NCI-H1694 treated with DMSO at 0.1 percent for 48 hours (cell line): ENCODE data around the gene ATP11B.

Experiments used
- DNase-seq: peaks from one replicate; lab custom pipeline; 2025; lab: John Stamatoyannopoulos, UW

Gene ATP11B

DNA sequence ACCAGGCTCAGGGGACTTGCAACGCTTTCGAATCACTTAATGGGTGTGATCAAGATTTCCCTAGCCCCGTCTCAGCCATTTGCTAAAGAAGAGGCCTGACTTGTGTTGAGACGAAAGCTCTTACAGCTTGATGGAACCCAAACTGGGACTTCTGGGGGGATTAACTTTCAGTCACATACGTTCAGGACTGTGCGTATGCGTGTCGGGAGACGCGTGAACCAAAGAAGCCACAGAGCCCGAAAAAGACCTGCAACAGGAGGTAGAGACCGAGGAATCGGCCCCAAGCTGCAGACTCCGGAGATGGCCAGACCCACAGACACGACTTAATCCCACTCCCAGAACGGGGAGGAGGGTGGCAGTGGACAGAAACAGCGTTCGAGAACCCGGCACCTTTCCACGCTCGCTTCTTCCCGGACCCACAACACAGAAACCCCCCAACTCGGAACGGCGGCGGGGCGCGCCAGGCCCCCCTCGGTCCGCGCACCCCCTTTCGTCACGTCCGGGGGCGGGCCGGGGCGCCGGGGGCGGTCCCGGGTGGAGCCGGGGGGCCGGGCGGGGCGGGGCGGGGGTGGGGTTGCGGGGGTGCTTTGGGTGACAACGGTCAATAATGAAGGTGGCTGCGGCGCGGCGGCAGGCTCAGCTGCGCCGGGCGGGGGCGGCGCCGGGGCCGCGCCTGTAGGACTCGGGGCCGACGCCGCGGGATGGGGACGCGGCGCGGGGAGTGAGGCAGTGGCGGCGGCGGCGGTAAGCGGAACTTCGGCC is at the start of gene ATP11B:
TSS of gene ATP11B (plus strand) at position 604 of the 762 bp plus-strand sequence. CDS start 256 bp downstream, outside the sequence.
- DNase-seq: peak; percentile 49

DNA sequence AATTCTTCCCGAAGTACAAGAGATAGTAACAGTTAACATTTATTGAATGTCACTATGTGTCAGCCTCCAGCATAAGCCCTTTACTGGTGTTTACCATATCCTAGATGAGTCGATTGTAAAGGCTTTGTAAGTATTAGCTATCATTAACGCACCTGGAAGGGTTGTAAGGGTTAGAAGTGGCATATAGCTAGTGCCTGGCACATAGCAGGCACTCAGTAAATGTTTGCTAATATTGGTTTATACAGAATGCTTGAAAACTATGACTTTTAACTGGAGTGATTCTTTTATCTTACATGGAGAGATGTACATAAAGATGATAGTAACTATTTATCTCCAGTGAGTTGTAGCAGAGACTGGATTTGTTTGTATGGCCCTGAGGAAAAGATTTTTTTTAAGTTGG is 46.3 kb upstream of the ATP11B start:
- no peak for DNase-seq

DNA sequence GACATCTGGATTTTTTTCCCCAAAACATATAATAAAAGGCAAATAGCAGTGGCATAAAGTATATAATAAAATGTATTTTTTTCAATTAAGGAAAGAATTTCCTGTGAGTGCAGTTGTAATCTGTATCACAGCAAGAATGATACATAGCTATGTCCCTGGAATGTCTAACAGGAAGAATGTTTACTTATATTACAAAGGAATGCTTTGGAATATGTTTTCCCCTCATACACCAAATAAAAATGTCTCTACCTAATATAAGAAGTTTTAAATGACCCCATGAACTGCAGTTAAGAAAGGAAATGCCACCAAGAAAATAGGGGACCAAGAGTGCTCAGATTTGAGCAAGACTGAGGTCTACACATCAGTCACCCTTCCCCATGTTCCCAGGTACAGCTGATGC is 38.0 kb upstream of the ATP11B start:
- DNase-seq: no peak

DNA sequence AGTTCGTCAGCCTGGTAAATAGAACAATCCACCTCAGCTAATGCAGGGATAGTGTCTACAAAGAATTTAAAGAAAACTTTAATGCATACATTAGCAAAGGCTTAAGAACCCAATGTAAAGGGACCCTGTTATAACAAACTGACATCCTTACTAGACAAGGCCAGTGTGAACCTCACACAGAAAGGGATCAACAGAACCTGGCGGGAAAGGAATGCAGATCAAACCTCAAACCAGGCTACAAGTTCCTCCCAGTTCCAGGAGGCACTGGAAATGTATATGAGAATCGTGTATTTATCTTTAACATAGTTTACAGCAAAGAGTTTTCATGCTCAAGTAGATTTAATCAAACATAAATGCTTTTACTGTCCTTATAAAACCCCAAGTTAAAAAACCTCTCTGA is 37.6 kb upstream of the ATP11B start:
- DNase-seq: no peak

DNA sequence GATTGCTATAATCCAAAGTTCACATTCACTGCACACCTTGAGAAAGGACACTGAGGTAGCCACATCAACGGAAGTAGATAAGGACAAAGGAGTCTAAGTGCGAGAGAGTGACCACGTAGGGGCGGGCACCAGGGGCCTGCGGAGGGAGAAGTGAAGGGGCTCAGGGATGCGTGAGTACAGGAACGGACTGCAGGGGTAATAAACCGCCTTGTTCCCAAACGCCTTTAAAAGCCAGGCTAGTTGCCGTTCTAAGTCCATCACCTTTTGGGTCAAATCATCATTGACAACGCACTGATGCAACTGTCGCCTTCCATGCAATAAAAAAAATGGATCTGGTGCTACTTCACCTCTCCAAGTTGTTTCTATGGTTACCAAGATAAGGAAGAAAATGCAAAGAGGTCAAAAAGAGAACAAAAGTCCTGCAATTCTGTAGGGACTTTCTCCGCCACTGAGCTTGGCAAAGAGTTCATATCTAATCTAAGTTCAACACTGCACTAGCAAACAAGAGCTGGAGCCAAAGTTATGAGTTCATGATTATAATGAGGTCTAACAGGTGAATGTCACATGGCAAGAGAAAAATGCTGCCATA is 32.6 kb upstream of the ATP11B start:
- no peak for DNase-seq

DNA sequence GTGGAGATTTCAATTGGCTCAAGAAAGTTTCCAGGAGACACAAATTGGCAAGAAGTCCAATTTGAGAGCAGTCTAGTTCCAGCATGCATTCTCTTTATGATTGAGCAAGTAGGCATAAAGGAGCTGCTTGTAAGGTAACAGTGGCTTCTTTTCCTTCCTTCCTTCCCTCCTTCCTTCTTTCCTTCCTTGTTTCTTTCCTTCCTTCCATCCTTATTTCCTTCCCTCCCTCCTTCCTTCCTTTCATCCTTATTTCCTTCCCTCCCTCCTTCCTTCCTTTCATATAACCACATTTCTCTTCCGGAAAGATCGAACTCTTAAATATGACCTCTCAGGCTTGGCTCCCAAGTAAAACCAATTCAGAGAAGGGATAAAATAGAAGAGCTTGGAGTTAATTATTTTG is 29.4 kb upstream of the ATP11B start:
- no peak for DNase-seq

DNA sequence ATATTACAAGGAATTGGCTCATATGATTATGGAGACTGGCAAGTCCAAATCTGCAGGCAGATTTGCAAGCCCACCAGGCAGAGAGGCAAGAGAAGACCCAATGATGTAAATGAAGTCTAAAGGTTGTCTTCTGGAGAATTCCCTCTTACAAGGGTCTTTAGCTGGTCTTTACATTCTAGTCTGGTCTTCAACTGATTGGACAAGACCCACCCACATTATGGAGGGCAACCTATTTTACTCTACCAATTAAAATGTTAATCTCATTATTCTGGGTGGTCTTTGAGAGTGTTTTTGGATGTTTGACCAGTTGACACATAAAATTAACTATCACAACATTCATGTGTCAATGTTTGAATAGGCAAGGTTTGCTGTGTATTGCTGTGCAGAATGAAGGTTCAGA is 28.0 kb upstream of the ATP11B start:
- DNase-seq: no peak

DNA sequence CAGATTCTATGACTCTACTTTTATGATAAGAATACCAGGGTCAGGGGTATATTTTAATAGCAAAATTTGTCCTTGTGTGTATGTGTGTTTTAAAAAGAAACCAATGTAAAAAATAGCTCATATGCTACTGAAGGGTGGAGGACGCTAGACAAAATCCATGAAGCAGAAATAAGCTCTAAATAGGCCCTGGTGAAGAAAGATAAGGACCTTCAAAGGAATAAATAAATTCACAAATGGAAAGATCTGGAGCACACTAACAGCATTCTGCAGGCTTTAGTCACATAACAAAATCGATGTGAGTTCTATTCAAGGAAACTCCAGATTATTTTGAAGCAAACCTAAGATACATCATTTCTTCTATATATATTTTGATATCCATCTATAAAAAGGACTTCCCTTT is 27.2 kb upstream of the ATP11B start:
- no peak for DNase-seq

DNA sequence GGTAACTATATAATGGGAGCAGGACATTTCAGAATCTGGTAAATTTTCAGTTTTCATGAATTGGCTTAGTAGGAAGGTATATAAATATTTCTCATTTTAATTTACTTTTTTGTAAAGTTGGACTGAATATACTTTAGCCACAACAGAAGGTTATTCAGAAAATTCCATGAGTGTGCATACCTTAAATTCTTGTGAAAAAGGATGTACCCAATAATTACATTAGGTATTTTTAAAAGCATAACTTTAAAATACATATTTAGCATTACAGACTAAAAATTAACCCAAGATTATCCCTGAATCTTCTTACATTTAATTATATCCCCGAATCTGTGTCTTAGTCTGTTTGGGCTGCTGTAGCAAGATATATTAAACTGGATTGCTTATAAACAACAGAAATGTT is 24.9 kb upstream of the ATP11B start:
- DNase-seq: no peak

DNA sequence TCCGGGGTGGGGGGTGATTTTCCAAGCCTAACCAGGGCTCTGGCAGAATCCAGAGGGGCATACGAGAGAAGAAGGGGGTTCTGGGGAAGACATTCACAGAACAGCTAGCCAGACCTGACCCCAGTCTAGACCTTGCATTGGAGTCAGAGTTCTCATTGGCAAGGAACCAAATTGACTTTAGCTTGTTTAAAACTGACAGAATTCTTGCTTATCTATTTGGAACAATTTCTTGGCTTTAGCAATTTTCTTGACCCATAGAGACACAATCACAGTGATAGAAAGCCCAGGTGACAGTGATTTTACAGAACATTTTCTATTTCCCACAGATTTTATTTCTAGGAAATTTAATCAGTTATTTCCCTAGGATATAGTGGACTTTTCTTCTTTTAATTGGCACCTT is 23.6 kb upstream of the ATP11B start:
- no peak for DNase-seq

DNA sequence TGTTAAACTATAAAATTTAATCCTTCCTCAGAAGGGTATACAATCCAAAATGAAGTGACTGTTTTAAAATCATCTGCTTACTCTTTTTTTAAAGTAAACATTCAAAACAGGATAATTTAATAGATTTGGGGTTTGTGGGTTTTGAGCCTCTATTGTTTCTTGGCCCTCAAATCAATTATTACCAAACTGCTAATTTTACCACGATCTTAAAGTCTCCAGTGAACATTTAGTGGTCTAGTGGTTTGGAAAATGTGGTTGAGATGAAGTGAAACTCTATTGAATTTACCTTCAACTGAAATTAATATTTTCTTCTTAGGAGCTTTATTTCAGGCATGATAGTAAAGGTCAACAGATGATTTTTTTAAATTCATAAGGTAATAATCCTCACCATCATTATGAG is 11.2 kb upstream of the ATP11B start:
- no peak for DNase-seq

DNA sequence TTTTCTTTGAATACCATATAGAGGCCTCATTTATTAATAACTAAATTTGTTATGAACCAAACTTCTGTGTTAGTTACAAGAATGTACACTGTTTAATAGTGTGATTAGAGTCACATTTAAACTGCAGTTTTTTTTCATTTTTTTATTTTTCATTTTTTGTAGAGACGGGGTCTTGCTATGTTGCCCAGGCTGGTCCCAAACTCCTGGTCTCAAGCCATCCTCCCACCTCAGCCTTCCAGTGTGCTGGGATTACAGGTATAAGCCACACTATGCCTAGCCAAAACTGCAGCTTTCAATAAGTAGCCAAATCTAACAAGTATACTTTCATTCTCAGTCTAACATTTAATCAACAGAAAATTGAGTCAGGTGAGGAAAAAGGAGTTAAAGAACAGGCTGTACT is 10.2 kb upstream of the ATP11B start:
- DNase-seq: no peak

DNA sequence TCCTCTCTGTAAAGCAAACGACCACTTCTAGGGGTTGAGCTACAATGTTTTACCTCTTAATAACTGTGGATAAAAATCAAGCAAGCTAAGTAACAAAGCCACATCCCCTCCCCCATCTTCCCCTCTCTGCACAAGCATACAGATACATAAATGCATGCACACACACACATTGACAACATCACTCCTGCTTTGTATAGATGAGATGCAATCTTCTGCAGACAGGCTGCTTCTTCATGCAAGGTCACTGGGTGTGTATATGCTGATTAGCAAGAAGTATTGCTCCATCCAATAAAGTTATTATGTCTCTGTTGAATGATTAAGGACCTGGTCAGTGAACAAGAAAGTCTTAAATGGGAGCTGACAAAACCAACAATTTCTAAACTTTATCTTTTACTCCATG is 8.8 kb upstream of the ATP11B start:
- no peak for DNase-seq

DNA sequence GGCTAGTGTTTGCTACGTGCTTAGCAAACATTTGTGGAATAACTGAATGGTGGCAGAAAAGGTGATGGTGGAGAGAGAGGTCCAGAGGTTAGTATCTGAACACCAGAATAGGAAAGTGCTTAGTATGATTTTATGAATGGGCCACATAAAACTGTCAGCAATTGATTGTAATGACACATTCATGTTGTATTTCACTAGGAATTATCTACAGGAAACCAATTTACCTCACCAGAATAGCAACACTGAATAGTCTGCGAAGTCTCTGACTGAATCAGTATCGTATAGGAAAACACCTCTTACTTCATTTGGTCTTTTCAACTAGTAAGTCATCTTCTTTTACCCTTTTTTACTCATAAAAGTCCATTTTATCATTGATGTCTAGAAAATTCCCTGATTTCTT is 8.2 kb upstream of the ATP11B start:
- DNase-seq: no peak

DNA sequence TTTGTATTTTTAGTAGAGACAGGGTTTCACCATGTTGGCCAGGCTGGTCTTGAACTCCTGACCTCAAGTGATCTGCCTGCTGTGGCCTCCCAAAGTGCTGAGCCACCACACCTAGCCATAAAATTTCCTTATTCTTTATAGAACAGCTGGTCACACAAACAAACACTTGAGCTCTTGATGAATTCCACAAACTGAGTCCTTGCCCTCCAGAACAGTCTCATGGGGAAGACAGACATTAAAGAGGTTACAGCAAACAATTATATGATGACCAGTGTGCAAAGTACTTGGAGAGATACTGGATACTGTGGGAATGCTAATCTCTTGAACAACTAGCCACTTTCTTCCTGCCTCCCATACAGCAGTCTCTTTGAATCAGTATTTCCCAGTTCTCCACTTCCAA is 7.5 kb upstream of the ATP11B start:
- no peak for DNase-seq

DNA sequence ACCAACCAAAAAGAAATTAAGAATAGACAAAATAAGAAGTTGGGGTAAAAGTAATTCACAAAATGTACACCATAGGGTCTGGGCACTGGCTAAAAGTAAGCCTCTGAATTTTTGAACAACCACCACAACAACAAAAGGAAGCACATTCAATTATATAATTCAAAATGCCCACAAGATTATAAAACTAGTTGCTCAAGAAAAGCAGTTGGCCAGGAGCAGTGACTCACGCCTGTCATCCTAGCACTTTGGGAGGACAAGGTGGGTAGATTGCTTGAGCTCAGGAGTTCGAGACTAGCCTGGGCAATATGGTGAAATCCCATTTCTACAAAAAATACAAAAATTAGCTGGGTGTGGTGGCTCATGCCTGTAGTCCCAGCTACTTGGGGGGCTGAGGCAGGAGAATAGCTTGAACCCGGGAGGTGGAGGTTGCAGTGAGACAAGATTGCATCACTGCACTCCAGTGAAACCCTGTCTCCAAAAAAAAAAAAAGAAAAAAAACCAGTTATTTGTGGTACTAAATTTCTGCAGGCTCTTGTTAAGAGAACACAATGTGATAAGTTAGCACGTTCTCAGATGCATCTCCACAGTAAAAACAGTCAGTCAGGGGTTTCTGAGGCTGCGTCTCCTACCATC is 6.6 kb upstream of the ATP11B start:
- DNase-seq: no peak

DNA sequence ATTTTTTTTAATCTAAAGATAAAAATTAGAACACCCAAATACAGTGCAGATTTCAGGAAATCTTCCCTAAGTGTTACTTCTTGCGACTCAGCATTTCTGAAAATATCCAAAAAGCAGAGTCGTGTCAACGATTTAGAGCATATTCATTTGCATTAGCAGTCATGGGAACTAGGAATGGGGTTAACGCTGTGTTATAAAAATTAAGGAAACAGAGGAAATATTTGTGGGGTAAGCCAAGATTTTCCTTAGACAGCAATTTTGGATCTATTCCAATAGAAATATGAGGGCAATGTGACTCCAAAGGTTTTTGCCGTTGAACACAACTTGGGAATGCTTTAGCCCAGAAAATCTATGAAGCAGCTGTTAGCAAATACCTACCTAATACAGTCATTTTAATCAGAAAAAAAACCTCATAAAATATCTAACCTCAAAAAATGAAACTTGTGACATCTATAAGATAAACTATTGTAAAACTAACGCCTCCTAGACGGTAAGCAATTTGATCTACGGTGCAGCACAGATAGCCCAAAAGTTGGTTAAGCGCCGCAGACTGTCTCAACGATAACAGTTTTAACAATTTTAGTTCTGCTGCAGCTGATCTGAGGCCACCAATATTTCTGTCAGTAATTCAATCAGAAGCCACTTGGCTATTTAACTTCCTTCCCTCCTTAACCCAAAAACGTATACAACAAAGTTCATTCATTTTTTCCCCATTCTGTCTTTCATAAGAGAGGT is 5.8 kb upstream of the ATP11B start:
- DNase-seq: no peak

DNA sequence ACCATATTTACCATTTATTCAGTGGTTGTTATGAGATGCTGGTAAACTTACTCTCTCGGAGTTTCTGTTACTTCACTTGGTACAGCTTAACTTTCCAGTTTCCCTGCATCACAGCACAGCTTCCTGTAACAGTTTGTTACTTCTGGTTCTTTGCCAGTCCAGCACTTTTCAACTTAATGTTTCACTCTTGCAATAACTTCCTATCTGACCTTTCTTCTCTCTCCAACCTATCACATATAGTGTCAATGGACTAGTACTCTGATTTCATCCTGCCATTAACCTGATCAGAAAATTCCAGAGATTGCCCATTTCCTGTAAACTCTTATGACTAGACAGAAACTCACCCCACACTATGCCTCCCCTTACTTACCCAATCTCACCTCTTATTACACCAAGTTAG is 3.9 kb upstream of the ATP11B start:
- DNase-seq: no peak

DNA sequence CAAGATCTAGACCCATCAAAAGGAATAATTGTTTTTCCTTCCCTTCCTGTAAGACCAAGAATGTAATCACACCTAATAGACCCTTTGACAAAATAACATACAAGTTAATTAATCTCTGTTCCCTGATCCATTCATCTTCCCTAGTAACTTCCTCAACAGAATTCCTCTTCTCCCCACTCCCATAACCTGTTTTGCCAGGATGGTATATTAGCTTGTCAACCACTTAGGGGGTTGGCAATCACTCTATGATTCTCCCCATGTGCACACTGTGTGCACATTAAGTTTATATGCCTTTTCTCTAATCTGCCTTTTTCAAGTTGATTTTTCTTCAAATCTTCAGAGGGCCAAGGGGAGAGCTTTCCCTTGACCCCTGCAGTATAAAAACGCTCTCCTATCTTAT is 2.7 kb upstream of the ATP11B start:
- DNase-seq: no peak

DNA sequence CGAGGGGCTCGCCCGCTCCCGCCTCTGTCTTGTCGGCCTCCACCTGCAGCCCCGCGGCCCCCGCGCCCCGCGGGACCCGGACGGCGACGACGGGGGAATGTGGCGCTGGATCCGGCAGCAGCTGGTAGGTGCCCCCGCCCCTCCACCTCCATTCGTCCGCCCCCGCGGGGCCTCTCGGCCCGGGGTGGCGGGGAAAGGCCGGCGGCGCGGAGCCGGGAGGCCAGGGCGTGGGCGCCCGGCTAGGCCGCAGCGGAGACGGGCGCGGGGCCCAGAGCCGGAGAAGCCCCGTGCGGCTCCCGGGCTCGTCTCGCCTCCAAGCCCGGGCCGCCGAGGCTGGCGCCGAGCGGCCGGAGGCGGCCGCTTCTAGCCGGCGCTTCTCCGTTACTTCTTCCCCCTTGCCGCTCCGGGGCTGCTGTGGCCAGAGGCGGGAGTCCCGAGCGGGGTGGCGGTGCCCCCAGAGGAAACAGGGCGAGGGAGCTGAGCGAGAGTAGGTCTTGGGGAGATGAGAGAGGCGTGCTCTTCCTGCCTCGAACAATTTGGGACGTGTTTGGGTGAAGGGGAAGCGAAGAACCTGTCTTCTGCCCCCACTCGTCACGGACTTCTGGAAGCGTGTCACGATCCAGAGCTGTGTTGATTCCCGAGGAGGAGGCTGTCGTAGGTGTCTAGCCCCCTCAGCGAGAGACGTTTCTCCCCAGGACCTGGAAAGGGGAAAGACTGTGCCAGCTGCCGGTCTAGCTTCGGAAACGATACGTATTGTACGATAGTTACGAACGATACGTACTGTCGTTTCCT is 555 bp downstream of the ATP11B start:
- no peak for DNase-seq

DNA sequence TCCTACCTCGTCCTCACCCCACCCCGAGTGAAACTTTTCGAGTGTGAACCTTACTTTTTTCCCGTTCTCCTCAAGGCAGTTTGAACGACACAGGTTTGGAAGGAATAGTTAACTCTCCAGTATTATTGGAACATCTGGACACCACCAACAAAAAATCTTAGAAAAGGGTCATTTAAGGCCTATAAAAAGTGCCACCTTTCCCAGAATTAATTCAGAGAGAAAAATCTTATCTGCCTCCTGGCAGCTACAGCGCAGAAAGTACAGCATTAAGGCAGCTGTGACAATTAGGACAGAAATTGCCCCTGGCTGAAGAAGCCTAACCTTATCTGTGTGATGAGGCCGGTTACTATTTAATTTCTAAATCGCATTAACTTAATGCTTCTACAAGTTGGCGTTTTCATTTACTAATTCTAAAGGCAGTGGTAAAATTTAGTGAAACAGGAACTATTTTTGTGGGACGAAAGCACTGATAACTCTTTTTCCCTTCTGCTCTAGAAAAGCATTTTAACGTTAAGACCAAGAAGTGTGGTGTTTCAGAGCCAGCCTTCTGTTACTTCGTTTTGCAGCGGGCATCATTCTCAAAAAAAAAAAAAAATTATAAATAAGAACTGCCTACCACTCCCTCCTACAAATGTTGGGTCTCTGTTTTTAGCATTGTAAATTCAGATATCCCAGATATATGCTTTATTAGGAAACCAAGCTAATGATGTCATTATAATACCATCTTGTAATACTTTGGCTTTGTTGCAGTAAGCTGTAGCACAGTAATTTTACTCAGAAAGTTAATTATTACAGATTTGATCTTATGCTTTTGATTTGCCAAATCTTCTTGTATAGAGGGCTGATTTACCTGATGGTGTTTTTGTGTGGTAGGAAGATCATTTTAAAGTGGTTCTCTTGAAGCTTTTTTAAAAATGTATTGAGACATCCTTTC is 1.4 kb downstream of the ATP11B start:
- no peak for DNase-seq
